Adipose tissue (tissue), 3 donors: ENCODE data around the gene DDI2. TPM values are rescaled to one million over a fixed set of nuclear protein-coding genes. Genes with fewer than 3 reads are reported as not detected.
"Not testable (repeated sequence)": the region's sequence is repeated elsewhere in the genome, so short reads cannot be mapped to it uniquely, and the experiment has no call there.

Source experiments
- H3K27ac ChIP-seq: one replicate; pipeline ENCODE4 v1.5.1; 2013; ENCODE audit warnings: low read depth, low read length
- WGBS, 3 donors: extraction: QIAGEN DNeasy Blood & Tissue Kit; methylation state at CpG; one replicate each; pipeline ENCODE4 v1.1.7; 2013; 5-methylcytosine and 5-hydroxymethylcytosine counted together
- polyA plus RNA-seq, 3 donors: library from polyadenylated mRNA; stranded (reverse); fragments of 200-250 nt; gene quantifications; one replicate each; pipeline ENCODE4 v1.2.3, GENCODE V29; 2013
- donor health status: healthy with polysubstance abuse.
- donor health status: Bipolar disorder and iron deficiency.
- donor health status: healthy.

The DDI2 gene
- polyA plus RNA-seq, 3 donors = 4.2 to 10.4 (median 8.5) TPM

- H3K27ac ChIP-seq = peak overlapping the region; percentile 97
- WGBS, 3 donors = 1% methylated on average over 34 to 63 of the region's 72 CpGs
Measured at GRCh38 chr1:15684468-15685291, 67.4 kb downstream of the DDI2 start.

GRCh38 chr1:15685820-15686219, 68.6 kb downstream of the DDI2 start:
- WGBS, 3 donors = 42 to 69% (median 65%) methylated on average over 4 of the region's 4 CpGs

GRCh38 chr1:15687446-15687845, 70.2 kb downstream of the DDI2 start:
- WGBS, 3 donors = 47 to 79% (median 58%) methylated on average over 2 of the region's 2 CpGs
- no peak overlapping the region for H3K27ac ChIP-seq

More at GRCh38 chr1:15685820-15686219, 68.6 kb downstream of the DDI2 start:
- no peak overlapping the region for H3K27ac ChIP-seq

- H3K27ac ChIP-seq = no peak overlapping the region
- WGBS, 3 donors = 94 to 98% (median 95%) methylated on average over 6 of the region's 6 CpGs
Measured at GRCh38 chr1:15690317-15690716, 73.1 kb downstream of the DDI2 start.

- H3K27ac ChIP-seq = no peak overlapping the region
- 66 to 78% (median 73%) methylated on average over 11 of the region's 11 CpGs for WGBS, 3 donors
Measured at GRCh38 chr1:15691434-15692032, 74.3 kb downstream of the DDI2 start.

- no peak overlapping the region for H3K27ac ChIP-seq
- 56 to 73% (median 62%) methylated on average over 5 of the region's 5 CpGs for WGBS, 3 donors
Measured at GRCh38 chr1:15692121-15692682, 74.9 kb downstream of the DDI2 start.

- WGBS, 3 donors = 77 to 90% (median 80%) methylated on average over 5 of the region's 5 CpGs
- no peak overlapping the region for H3K27ac ChIP-seq
Measured at GRCh38 chr1:15693371-15693770, 76.1 kb downstream of the DDI2 start.

- 33 to 69% (median 42%) methylated on average over 10 of the region's 10 CpGs for whole genome bisulfite sequencing, 3 donors
- no peak overlapping the region for H3K27ac ChIP-seq
Measured at GRCh38 chr1:15696956-15697521, 79.8 kb downstream of the DDI2 start.

GRCh38 chr1:15698201-15698600, 80.9 kb downstream of the DDI2 start:
- H3K27ac ChIP-seq = no peak overlapping the region
- WGBS, 3 donors = 94 to 100% (median 100%) methylated on average over 2 of the region's 2 CpGs

GRCh38 chr1:15699321-15699720, 82.1 kb downstream of the DDI2 start:
- 94 to 99% (median 95%) methylated on average over 4 of the region's 4 CpGs for WGBS, 3 donors
- not testable (repeated sequence) for H3K27ac ChIP-seq

GRCh38 chr1:15700508-15700907, 83.2 kb downstream of the DDI2 start:
- no peak overlapping the region for H3K27ac ChIP-seq
- WGBS, 3 donors = 55 to 83% (median 63%) methylated on average over 6 of the region's 6 CpGs

GRCh38 chr1:15701784-15702183, 84.5 kb downstream of the DDI2 start:
- H3K27ac ChIP-seq = no peak overlapping the region
- WGBS, 3 donors = 87 to 90% (median 88%) methylated on average over 8 of the region's 8 CpGs

GRCh38 chr1:15702722-15703550, 85.7 kb downstream of the DDI2 start:
- peak overlapping the region; percentile 87 for H3K27ac ChIP-seq
- 50 to 74% (median 72%) methylated on average over 18 to 19 of the region's 19 CpGs for WGBS, 3 donors

GRCh38 chr1:15703562-15703961, 86.3 kb downstream of the DDI2 start:
- peak overlapping the region; percentile 90 for H3K27ac ChIP-seq
- WGBS, 3 donors = 30 to 41% (median 36%) methylated on average over 9 of the region's 9 CpGs

- H3K27ac ChIP-seq = peak overlapping the region; percentile 90
- 80 to 91% (median 86%) methylated on average over 17 of the region's 17 CpGs for WGBS, 3 donors
Measured at GRCh38 chr1:15704526-15705183, 87.4 kb downstream of the DDI2 start.

GRCh38 chr1:15705184-15705566, 87.9 kb downstream of the DDI2 start:
- H3K27ac ChIP-seq = no peak overlapping the region
- WGBS, 3 donors = 93 to 97% (median 93%) methylated on average over 11 of the region's 11 CpGs

- WGBS, 3 donors = 72 to 87% (median 84%) methylated on average over 7 of the region's 7 CpGs
- no peak overlapping the region for H3K27ac ChIP-seq
Measured at GRCh38 chr1:15706751-15707150, 89.5 kb downstream of the DDI2 start.
